ENCODE data around the gene RBM33. TPM values are rescaled to one million over a fixed set of nuclear protein-coding genes. Genes with fewer than 3 reads are reported as not detected.

The RBM33 gene
- total and polyA plus RNA-seq, 8 donors = 14.6 to 40.1 (median 32.7) TPM

DNA sequence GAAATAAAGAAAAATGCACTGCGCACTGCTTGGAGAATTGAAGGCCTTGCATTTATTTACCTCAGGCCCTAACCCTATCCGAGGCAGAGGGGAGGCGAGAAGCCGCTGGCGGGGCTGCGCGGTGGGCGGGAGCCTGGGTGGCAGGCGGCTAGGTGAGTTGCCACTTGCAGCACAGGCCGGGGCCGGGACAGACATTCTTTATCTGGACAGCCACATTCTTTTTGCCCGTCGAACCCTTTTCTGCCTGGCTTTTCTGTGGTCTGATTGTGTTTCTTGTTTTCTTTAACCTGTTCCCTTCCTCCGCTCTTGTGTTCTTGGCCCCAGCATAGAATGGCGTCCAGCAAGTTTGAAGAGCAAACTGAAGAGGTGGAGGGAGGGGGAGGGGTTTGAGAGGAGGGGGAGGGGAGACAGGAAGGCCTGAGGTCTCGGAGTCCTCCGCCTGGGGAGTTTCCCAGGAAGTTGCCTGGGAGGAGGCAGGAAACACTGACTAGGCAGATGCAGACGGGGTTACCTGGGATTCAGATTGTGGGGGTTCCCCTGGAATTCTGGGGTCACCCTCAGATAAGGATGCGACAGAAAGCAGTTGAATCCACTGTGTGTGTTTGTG lies 162.7 kb downstream of the RBM33 start:
- FAIRE-seq = no peak
- Histone ChIP-seq H3K36me3 (no peaks in the 10 kb centered on the region), H3K27ac (no peak overlapping the region), H3K9me3 (no peaks in the 10 kb centered on the region), H3K4me1 (peaks cover 0 to 28% (median 20%) of the 10 kb centered on the region in 3 donors), H3K27me3 (peaks cover under 1 to 44% (median 14%) of the 10 kb centered on the region in 4 donors), H3K4me3 (no peak overlapping the region)
- peak in 2 of 6 donors; percentile 43 to 48 for DNase-seq
- TF ChIP-seq, protein P1, sequence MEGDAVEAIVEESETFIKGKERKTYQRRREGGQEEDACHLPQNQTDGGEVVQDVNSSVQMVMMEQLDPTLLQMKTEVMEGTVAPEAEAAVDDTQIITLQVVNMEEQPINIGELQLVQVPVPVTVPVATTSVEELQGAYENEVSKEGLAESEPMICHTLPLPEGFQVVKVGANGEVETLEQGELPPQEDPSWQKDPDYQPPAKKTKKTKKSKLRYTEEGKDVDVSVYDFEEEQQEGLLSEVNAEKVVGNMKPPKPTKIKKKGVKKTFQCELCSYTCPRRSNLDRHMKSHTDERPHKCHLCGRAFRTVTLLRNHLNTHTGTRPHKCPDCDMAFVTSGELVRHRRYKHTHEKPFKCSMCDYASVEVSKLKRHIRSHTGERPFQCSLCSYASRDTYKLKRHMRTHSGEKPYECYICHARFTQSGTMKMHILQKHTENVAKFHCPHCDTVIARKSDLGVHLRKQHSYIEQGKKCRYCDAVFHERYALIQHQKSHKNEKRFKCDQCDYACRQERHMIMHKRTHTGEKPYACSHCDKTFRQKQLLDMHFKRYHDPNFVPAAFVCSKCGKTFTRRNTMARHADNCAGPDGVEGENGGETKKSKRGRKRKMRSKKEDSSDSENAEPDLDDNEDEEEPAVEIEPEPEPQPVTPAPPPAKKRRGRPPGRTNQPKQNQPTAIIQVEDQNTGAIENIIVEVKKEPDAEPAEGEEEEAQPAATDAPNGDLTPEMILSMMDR (IDR thresholded peaks at IDR 0.05) = no peak
- 41% methylated on average over 19 of the region's 19 CpGs for WGBS, 2 donors
- ATAC-seq = no peak
- intact Hi-C loops (cut with DNase I) = no loop called here

DNA sequence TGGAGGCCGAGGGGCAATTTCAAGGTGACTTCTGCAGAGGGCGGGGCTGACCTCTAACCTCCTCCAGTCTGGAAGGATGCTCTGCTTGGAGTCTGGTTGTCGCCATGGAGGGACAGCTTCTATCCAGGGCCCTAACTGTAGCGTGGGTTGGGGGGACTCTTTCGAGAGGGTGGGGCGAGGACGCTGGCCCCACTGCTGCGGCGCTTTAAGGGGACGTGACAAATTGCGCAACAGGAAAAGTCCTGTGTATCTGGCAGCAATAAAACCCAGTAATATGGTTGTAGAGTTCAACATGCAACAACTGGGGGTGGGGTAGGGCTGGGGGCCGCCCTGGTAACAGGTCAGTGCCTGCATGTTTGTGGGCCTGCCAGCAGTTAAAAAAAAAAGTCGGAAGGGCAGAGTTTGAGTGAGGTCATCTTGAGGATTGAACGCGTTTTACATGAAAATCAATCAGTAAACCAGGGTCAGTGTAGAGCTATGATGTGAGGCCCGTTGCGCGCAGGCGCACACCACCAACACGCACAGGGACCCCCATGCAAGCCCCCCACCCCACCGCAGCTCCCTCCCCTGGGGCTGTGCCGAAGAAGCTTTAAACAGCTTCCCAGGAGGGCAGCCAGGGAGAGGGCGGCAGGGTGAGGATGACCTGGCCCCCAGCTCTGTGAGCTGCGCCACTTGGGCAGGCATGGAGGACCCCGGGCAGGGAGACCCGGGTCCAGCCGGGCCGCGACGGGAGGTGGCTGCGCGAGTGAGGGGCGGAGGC lies 163.5 kb downstream of the RBM33 start:
- no peak for FAIRE-seq
- Histone ChIP-seq H3K27ac (peak overlapping the region in 2 of 4 donors; percentile 12 to 34), H3K27me3 (peaks cover 0 to 44% (median 12%) of the 10 kb centered on the region in 4 donors), H3K36me3 (no peaks in the 10 kb centered on the region), H3K4me3 (peak overlapping the region in 3 of 4 donors; percentile 7 to 38 (median 24)), H3K4me1 (peaks cover 0 to 28% (median 19%) of the 10 kb centered on the region in 3 donors), H3K9me3 (no peaks in the 10 kb centered on the region)
- TF ChIP-seq, protein P1 (IDR thresholded peaks at IDR 0.05) = no peak
- no peak for ATAC-seq
- peak in 1 of 6 donors; percentile 74 for DNase-seq
- 7 to 9% methylated on average over 26 to 33 of the region's 33 CpGs for WGBS, 2 donors
- intact Hi-C loops (cut with DNase I) = no loop called here

DNA sequence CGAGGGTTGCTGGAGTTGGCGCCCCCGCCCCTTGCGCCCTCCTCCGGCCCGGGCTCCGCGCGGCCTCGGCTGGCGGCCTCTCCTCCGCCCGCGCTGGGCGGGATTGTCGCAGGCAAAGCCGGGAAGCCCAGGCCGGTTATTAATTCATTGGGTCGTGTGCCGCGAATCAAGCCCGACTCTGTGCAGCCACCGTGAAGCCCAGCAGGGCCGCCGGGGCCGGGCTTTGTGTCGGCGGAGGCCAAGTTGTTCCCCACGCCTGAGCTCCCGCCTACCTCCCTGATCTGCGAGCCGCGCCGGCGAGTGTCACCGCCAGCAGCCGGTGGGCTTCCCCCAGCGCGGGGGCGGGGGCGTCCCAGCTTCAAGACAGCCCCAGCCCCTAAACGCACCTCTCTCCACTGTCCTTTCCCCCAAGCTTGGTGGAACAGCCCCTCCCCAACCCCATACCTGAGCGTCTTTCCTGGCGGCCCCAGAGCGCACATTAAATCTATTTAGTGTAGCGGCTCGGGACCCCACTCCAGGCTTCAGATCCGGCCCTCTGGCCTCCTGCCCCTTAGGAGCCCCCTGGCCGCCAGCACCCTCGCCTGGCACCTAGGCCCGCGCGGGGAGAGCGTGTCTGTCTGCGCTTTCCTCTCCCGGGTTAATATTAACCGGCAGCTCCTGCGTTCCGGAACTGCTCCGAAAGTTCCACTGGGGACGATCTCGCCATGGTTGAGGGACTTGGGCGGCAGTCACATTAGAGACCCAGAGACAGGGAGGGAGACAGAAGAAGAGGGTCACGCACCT lies 164.3 kb downstream of the RBM33 start:
- TF ChIP-seq, protein P1 (IDR thresholded peaks at IDR 0.05) = no peak
- Histone ChIP-seq H3K36me3 (no peaks in the 10 kb centered on the region), H3K27me3 (peaks cover 0 to 45% (median 10%) of the 10 kb centered on the region in 4 donors), H3K27ac (peak overlapping the region in 2 of 4 donors; percentile 12 to 34), H3K4me3 (peak overlapping the region; percentile 5 to 38 (median 16)), H3K4me1 (peaks cover 0 to 28% (median 16%) of the 10 kb centered on the region in 3 donors), H3K9me3 (no peaks in the 10 kb centered on the region)
- FAIRE-seq (no peak), ATAC-seq (peak; percentile 16 to 61 (median 51)), DNase-seq (peak in 2 of 6 donors; percentile 63 to 68)
- 1% methylated on average over 45 to 64 of the region's 64 CpGs for WGBS, 2 donors
- intact Hi-C loops (cut with DNase I) = no loop called here

DNA sequence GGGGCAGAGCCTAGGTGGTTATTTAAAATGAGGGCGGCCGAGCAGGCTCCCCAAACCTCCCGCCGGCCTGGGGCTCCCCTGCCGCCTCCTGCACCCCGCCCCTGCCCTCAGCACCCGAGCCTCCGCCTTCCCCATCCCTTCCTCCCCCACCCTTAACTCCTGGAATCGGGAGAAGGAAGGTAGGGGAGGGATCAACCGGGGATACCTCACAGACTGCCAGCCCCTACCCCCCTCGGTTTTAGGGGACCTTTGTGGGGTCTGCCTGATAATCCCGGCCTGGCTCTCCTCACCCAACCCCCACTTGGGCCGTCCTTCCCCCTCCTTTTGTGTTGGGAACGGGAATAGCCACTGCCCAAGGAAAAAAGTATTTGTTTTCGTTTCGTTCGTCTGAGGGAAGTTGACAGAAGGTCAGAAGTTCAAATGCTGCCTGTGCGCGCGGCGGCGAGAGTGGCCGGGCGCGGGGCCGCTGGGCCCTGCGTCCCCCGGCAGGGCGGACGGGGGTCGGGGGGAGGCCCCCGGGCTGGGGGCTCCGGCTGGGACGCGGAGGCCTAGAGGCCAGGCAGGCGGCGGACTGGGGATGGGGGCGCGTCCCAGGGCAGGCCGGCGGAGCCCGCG lies 165.0 kb downstream of the RBM33 start:
- intact Hi-C loops (cut with DNase I) = no loop called here
- peaks cover 0 to 22% (median 16%) of the 10 kb centered on the region in 3 donors for H3K4me1 ChIP-seq
- peak overlapping the region in 2 of 4 donors; percentile 12 to 34 for H3K27ac ChIP-seq
- DNase-seq = peak in 1 of 6 donors; percentile 38
- H3K27me3 ChIP-seq = peaks cover 0 to 48% (median 10%) of the 10 kb centered on the region in 4 donors
- no peak for FAIRE-seq
- peak in 1 of 4 donors; percentile 4 for ATAC-seq
- 2% methylated on average over 30 to 43 of the region's 43 CpGs for WGBS, 2 donors
- H3K36me3 ChIP-seq = no peaks in the 10 kb centered on the region
- peak overlapping the region in 3 of 4 donors; percentile 5 to 38 (median 24) for H3K4me3 ChIP-seq
- no peaks in the 10 kb centered on the region for H3K9me3 ChIP-seq
- TF ChIP-seq, protein P1 (IDR thresholded peaks at IDR 0.05) = no peak

Data from pancreas (tissue), 10 donors.